Sigmoid colon (tissue), 7 donors: ENCODE data around the gene GABBR2. TPM values are rescaled to one million over a fixed set of nuclear protein-coding genes. Genes with fewer than 3 reads are reported as not detected.

Experiments used
- DNase-seq: peaks from one replicate; pipeline ENCODE4 v3.0.0-alpha.2; 2019
- H3K27ac ChIP-seq, 4 donors: fragments of 200-600 bp; sonication (generic); one replicate each; pipeline ENCODE4 v1.5.1; 2016 to 2019; ENCODE audit warnings: mild to moderate bottlenecking in 1 of 4
- H3K27me3 ChIP-seq, 3 donors: fragments of 200-600 bp; sonication (generic); one replicate each; pipeline ENCODE4 v1.5.1; 2019; ENCODE audit warnings: mild to moderate bottlenecking in 1 of 3
- H3K36me3 ChIP-seq, 4 donors: fragments of 200-600 bp; sonication (generic); one replicate each; pipeline ENCODE4 v1.5.1; 2016 to 2019
- H3K4me1 ChIP-seq, 4 donors: fragments of 200-600 bp; sonication (generic); one replicate each; pipeline ENCODE4 v1.5.1; 2017 to 2019
- H3K4me3 ChIP-seq, 4 donors: fragments of 200-600 bp; sonication (generic); one replicate each; pipeline ENCODE4 v1.5.1; 2017 to 2019; ENCODE audit warnings: mild to moderate bottlenecking in 2 of 4, moderate library complexity in 1 of 4
- H3K9me3 ChIP-seq, 4 donors: fragments of 200-600 bp in 3 of 4; sonication (generic) in 3 of 4; one replicate each; pipeline versions ENCODE4 v1.5.1 to v1.6.1; 2013 to 2019
- EP300 ChIP-seq, 4 donors: sonication (generic); formaldehyde crosslinking; IDR thresholded peaks; one replicate each; pipeline ENCODE4 v1.6.1; 2017; ENCODE audit warnings: antibody characterized with exemption in 4 of 4
- POLR2A ChIP-seq, 2 donors: fragments of 450-650 bp; IDR thresholded peaks; one replicate each; pipeline ENCODE4 v1.6.1; 2016; ENCODE audit warnings: antibody characterized with exemption in 2 of 2, mild to moderate bottlenecking in 2 of 2, moderate library complexity in 2 of 2
- POLR2AphosphoS5 ChIP-seq, 4 donors: sonication (generic); formaldehyde crosslinking; IDR thresholded peaks; one replicate each; pipeline ENCODE4 v1.6.1; 2017; ENCODE audit warnings: antibody characterized with exemption in 4 of 4
- WGBS, 2 donors: extraction: QIAGEN DNeasy Blood & Tissue Kit; methylation state at CpG; one replicate each; pipeline ENCODE4 v1.1.7; 2013; 5-methylcytosine and 5-hydroxymethylcytosine counted together
- intact Hi-C: fragments of 100-400 bp; cut with DNase I; formaldehyde crosslinking; loops from one replicate; pipeline ENCODE4 v1.15.1; 2023
- polyA plus RNA-seq, 3 donors: library from polyadenylated mRNA; stranded (reverse); fragments of 200-250 nt; gene quantifications; one replicate each; pipeline ENCODE4 v1.2.3, GENCODE V29; 2013
- total RNA-seq, 4 donors: library from RNA; depleted of rRNA; stranded (reverse); fragments of >200 nt; gene quantifications; one replicate each; pipeline ENCODE4 v1.1.0, GENCODE V29; 2016
- TF ChIP-seq, protein P1 (sequence below), 4 experiments: fragments of 450-650 bp in 3 of 4; fragments of 200-600 bp in 1 of 4; IDR thresholded peaks; one replicate each; pipeline ENCODE4 v1.5.1; 2016 to 2019; ENCODE audit warnings: antibody characterized with exemption in 4 of 4, mild to moderate bottlenecking in 3 of 4, moderate library complexity in 2 of 4
- donor health status: healthy with polysubstance abuse.
- donor health status: Bipolar disorder and iron deficiency.
- donor health status: healthy.

Gene GABBR2
- total and polyA plus RNA-seq, 7 donors, result under 0.01 to 0.04 (median under 0.01) TPM; not detected in 4

DNA sequence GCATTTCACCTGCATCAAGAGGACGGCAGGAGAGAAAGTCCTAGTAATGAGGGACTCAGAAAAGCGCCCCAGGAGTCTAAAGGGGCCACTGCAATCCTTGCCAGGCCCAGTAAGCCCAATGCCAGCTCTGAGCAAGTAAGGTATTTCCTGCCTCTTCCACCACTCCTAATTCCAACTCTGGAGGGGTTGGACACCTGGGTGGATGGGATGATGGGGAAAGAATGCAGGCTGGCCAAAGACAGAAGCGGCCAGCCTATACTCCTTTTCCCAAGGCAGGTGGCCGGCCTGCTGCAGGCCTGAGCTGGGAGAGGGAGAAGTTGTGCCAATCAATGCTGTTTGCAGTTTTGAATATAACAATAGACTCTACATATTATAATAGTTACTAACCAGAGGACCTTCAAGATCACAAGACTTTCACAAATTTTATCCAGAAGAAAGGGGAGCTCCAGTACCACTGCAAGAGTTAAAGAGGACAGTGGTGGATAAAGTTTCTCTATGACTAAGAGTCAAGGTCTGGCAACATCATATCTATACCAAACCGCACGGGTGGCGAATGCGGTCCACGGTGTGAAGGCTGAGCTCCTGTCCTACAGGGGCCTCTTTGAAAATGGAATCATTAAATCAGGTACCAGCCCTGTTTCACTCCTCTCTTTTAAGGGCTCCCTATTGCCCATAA is 338.3 kb downstream of the GABBR2 start:
- TF ChIP-seq POLR2AphosphoS5 (IDR thresholded peaks at IDR 0.05) (no peak), EP300 (IDR thresholded peaks at IDR 0.05) (no peak), POLR2A (IDR thresholded peaks at IDR 0.05) (no peak)
- TF ChIP-seq, protein P1, sequence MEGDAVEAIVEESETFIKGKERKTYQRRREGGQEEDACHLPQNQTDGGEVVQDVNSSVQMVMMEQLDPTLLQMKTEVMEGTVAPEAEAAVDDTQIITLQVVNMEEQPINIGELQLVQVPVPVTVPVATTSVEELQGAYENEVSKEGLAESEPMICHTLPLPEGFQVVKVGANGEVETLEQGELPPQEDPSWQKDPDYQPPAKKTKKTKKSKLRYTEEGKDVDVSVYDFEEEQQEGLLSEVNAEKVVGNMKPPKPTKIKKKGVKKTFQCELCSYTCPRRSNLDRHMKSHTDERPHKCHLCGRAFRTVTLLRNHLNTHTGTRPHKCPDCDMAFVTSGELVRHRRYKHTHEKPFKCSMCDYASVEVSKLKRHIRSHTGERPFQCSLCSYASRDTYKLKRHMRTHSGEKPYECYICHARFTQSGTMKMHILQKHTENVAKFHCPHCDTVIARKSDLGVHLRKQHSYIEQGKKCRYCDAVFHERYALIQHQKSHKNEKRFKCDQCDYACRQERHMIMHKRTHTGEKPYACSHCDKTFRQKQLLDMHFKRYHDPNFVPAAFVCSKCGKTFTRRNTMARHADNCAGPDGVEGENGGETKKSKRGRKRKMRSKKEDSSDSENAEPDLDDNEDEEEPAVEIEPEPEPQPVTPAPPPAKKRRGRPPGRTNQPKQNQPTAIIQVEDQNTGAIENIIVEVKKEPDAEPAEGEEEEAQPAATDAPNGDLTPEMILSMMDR (IDR thresholded peaks at IDR 0.05), result no peak
- Histone ChIP-seq H3K27ac (no peak overlapping the region), H3K4me3 (no peak overlapping the region), H3K36me3 (no peaks in the 10 kb centered on the region), H3K27me3 (no peaks in the 10 kb centered on the region), H3K4me1 (no peaks in the 10 kb centered on the region), H3K9me3 (peaks cover 0 to 7% (median under 1%) of the 10 kb centered on the region in 4 donors)
- DNase-seq, result no peak
- intact Hi-C loops, result no loop called here
- 88 to 90% methylated on average over 9 of the region's 9 CpGs for WGBS, 2 donors

DNA sequence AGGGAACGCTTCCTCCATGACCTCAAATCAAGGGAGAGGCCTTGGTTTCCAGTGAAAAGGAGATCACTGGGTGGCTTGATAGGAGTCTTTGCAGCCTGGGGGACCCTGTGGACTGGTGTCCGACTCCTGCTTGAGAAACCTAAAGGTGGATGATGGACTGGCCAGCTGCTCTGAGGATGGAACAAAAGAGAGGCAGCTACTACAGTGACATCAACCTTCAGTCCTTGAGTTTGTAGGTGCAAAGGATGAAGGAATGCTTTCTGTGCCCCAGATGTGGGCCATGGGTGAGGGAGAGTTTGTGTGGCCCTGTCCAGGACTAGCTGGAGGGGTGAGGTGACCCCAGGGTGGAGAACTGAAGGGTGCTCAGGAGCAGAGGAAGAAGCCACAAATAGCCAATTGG is 338.8 kb downstream of the GABBR2 start:
- intact Hi-C loops, result no loop called here
- WGBS, 2 donors, result 92% methylated on average over 2 of the region's 2 CpGs
- Histone ChIP-seq H3K27me3 (no peaks in the 10 kb centered on the region), H3K9me3 (peaks cover 0 to 12% (median 6%) of the 10 kb centered on the region in 4 donors), H3K4me1 (no peaks in the 10 kb centered on the region), H3K4me3 (no peak overlapping the region), H3K36me3 (no peaks in the 10 kb centered on the region), H3K27ac (no peak overlapping the region)
- DNase-seq, result no peak
- TF ChIP-seq, protein P1 (IDR thresholded peaks at IDR 0.05), result no peak
- TF ChIP-seq POLR2A (IDR thresholded peaks at IDR 0.05) (no peak), POLR2AphosphoS5 (IDR thresholded peaks at IDR 0.05) (no peak), EP300 (IDR thresholded peaks at IDR 0.05) (no peak)

DNA sequence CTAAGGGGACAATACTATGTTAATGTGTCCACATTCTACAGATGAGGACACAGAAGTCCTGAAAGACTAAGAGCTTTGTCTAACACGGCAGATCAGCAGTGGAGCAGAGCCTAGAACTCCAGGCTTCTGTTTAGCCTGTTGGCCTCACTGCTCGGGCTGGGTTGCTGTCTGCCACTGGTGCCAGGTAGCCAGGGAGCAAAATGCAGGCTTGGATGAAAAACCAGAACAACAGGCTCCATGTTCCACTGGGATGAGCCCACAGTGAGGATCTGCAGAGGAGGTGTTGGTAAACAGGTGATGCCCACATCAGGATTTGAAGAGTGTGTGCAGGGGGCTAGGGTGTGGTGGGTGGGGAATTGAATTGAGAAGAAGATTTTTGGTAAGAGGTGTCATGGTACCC is 339.3 kb downstream of the GABBR2 start:
- Histone ChIP-seq H3K27ac (no peak overlapping the region), H3K27me3 (no peaks in the 10 kb centered on the region), H3K4me1 (no peaks in the 10 kb centered on the region), H3K36me3 (no peaks in the 10 kb centered on the region), H3K4me3 (no peak overlapping the region), H3K9me3 (peaks cover 0 to 12% (median 7%) of the 10 kb centered on the region in 4 donors)
- WGBS, 2 donors, result 77 to 84% methylated on average over 2 of the region's 2 CpGs
- TF ChIP-seq EP300 (IDR thresholded peaks at IDR 0.05), result no peak
- TF ChIP-seq POLR2AphosphoS5 (IDR thresholded peaks at IDR 0.05), result no peak
- TF ChIP-seq, protein P1 (IDR thresholded peaks at IDR 0.05), result no peak
- TF ChIP-seq POLR2A (IDR thresholded peaks at IDR 0.05), result no peak
- intact Hi-C loops, result no loop called here
- DNase-seq, result no peak

DNA sequence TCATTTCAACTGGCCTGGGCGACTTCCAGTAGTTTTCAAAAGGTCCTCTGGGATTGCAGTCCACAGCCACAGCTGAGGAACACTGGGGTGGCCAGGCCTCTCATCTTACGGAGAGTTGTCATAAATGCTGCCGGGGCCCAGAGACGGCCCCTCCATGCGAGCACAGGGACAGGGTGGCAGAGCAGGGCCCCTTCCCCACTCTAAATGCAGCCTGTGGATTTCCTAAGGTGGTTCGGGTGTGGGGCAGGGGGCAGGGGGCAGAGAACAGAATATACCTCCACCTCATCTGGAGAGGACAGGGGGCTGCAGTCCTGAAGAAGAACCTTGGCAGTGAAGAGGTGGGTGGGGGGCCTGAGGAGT is 339.7 kb downstream of the GABBR2 start:
- Histone ChIP-seq H3K4me1 (no peaks in the 10 kb centered on the region), H3K27me3 (no peaks in the 10 kb centered on the region), H3K4me3 (no peak overlapping the region), H3K36me3 (no peaks in the 10 kb centered on the region), H3K27ac (no peak overlapping the region), H3K9me3 (peaks cover 0 to 12% (median 7%) of the 10 kb centered on the region in 4 donors)
- no peak for DNase-seq
- WGBS, 2 donors, result 88 to 91% methylated on average over 6 of the region's 6 CpGs
- intact Hi-C loops, result no loop called here
- TF ChIP-seq EP300 (IDR thresholded peaks at IDR 0.05), result no peak
- TF ChIP-seq, protein P1 (IDR thresholded peaks at IDR 0.05), result no peak
- TF ChIP-seq POLR2AphosphoS5 (IDR thresholded peaks at IDR 0.05), result no peak
- no peak for TF ChIP-seq POLR2A (IDR thresholded peaks at IDR 0.05)
